ENCODE results near the gene TANK.
"Not testable (repeated sequence)": the region's sequence is repeated elsewhere in the genome, so short reads cannot be mapped to it uniquely, and the experiment has no call there.

TANK gene

DNA sequence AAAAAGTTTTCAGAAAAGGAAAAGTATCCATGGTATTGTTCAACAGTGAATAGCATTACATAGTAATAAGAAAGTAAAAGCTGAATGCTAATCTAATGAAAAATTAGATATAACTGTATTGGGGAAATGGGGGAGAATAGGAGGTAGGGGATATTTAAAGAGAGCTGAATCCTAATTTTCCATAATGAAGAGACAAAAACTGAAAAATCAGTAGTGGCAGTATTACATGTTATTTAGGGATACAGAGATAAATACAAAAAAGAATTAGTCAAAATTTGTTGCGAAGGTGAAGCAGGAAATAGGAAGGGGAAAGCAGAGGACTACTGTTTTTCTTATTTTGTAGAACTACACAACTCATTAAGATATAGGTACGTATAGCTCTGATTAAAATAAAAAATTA is 9.1 kb downstream of the TANK start:
- no peak for DNase-seq (ENCODE audit: low spot score)

DNA sequence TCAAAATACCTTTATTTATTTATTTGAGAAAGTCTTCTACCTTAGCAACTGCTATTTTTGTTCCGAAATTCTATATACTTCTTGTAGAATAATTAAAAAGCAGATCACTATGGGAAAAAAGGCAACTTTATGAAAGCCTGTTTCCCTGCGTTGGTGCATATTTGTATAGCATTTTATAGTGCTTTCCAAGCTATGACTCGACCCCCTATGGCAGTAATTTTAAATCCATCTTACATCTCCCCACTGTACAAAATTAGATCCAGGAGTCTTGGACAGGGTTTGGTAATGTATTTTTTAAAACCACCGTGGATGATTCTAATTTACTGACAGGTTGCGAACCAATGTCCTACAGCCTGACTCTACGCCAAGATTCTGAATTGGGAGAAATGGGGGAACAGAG is 10.1 kb downstream of the TANK start:
- no peak for DNase-seq (ENCODE audit: low spot score)

DNA sequence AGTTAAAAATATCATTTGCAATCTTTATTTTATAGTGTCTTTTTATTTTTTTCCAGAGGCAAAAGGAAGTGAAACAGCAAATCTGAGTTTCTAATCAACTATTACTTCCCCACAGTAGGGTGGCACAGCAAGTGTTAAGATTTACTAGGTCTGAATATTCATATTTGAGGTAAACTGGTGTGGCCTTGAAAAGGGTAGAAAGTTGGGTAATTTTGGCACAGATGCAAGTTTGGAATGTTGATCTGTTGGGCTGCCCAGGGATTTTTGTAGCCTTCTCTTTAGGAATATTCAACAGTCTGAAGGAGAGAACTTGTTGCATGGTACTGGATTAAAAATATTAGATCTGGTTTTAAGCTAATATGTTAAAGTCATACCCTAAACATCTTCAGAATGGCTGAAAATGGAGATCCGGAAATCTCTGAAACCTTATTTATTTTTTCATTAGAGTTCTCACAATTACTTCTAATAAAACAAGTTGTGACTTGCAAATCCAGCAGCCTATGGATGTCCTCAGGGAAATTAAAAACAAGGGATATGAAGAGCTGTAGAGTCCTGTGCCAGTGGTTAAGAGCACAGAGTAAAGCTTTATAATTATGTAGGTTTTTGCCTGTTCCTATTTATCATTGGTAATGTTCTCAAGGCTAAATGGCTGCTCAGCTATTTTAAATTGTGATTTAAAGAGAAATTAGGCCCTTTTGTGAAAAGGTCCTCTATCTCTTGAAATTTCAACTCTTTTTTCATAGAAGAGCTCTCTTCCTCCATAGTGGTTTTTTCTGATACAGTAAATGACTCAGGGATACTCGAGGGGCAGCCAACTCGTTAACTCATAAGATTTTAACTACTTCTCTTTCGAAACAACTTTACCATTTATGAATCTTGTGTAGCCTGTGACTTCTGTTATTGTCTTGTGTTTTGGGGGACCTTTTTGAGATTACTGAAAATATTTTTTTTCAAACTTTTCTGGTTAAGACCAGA is 11.0 kb downstream of the TANK start:
- DNase-seq (ENCODE audit: low spot score), result peak; percentile 36

DNA sequence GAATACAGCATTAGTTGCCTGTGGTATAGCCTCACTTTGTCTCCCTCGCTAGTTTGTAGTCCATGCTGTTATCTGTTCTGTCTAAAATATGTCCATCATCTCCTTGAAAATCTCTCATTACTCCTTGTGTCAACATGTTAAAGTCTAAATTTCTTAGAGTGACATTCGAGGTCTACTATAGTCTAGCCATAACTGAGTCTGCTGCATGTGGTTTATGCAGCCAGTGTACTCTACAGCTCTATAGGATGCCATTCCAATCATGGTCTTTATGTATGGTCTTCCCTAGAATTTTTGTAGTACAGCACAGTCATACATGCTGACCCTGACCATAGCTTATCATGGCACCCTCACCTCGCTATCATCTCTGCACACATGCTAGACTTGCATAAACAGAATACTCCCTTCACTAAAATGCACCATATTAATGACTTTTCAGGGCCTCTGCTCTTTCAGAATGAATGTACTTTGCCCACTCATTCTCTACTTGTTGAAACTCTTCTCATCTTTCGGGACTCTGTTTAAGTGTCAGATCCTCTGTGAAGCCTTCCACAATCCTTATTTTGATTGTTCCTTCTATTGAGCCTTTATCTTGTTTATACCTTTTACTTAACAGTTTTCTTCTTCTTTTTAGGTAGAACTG is 12.8 kb downstream of the TANK start:
- DNase-seq (ENCODE audit: low spot score), result no peak

DNA sequence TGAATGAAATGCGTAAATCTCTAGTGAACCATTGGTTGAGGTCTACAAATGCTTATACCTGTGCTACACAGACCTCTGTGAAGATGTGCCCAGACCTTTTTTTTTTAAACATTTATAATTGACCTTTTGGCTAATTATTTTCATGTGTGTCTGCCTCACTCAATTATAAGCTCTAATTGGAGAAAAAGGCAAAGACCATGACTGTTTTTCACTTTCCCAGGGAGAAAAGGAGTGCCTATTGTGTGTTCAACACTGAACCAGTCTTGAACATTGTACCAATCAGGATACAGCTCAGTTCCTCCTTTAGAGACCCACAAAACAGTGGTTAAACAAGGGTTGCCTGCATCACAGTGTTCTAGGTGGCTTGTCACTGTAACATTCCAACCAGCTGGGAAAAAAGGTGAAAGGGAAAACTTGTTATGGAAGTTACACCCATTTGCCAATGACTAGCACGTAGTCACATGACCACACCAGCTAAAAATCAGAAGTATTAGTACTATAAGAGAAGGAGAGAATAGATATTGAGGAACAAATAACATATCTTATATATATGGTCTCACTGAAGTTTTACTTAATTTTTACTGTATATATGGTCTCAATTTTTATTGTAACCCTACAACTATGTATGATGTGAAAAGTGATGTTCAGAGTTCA is 13.4 kb downstream of the TANK start:
- DNase-seq (ENCODE audit: low spot score), result no peak

DNA sequence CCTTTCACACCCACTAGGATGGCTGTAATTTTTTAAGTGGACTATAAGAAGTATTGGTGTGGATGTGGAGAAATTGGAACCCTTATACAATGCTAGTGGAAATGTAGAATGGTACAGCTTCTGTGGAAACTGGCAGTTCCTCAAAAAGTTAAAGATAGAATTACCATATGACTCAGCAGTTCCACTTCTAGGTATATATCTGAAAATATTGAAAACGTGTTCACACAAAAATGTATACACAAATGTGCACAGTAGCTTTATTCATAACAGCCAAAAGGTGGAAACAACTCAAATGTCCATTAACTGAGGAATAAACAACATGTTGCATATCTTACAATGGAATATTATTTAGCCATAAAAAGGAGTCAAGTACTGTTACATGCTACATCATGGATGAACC is 17.7 kb downstream of the TANK start:
- DNase-seq (ENCODE audit: low spot score), result no peak

DNA sequence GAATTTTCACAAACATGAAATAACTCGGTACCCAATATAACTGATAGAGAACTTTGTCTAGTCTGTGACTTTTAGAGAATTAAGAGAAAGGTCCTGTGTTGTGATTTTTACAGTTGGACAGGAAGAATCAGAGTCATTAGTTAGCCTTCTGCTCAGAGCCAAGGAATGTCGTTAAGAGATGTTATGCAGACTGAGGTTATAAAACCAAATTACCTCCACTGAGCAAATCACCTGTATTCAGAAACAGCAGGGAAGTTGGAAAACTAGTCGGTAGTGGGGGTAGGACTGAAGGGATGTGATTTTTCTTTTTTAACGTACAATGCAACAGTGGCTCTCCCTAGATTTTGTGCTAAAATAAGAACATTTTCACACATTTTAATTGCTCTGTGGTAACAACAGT is 18.5 kb downstream of the TANK start:
- no peak for DNase-seq (ENCODE audit: low spot score)

DNA sequence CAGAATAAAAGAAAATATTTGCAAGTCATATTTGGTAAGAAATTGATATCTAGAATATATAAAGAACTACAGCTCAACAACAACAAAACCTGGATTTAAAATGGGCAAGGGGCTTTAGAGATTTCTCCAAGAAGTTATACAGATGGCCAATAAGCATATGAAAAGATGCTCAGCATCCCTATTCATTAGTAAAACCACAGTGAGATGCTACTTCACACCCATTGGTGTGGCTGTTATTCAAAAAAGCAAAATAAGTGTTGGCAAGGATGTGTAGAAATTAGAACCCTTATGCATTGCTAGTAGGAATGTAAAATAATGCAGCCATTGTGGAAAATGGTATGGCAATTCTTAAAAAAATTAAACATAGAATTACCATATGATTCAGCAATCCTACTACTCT is 29.8 kb downstream of the TANK start:
- no peak for DNase-seq (ENCODE audit: low spot score)

DNA sequence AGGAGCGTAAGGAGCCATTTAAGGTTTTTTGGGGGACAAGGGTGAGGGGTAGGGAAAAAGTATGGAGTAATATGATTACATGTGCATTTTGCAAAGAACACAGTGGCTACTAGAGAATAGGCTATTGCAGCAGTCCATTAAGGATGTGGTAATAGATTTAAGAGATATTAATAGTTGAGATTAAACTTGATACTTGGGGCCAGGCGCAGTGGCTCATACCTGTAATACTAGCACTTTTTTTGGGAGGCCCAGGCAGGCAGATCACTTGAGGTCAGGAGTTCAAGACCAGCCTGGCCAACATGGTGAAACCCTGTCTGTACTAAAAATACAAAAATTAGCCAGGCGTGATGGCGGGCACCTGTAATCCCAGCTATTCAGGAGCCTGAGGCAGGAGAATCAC is 35.4 kb downstream of the TANK start:
- DNase-seq (ENCODE audit: low spot score), result not testable (repeated sequence)

DNA sequence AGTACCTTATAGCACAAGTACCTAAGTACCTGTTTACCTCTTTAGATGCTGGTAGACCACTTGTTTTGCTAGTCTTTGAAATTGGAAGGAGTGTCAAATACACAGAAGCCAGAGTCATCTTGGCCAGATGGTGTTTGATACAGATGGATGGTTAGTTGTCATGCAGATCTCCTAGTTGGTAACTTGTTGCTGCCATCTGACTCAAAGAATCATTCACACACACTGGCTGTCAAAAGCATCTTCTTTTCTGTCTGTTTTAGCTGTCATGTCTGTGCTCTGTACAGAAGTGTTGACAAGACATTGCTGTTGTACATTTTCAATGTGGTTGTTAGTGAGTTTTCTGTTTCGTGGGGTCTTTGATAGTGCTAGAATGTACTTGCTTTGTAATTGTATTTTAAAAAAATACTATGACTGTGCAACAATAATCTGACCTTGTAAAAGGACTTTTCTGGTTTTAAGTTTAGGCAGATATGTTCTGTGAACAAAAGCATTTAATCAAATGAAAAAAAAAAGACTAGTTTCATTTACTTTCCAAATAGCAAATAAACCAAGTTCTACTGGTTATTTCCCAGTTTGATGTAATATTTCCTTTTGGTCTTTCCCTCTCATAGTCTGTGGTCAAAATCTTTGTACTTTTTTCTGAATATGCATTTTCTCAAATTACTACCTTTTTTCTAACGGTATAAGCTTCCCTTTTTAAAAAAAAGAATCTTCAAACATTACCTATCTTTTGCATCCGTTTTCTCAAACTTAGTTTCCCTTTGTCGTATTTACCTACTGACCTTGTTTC is 39.9 kb downstream of the TANK start:
- DNase-seq (ENCODE audit: low spot score), result no peak

DNA sequence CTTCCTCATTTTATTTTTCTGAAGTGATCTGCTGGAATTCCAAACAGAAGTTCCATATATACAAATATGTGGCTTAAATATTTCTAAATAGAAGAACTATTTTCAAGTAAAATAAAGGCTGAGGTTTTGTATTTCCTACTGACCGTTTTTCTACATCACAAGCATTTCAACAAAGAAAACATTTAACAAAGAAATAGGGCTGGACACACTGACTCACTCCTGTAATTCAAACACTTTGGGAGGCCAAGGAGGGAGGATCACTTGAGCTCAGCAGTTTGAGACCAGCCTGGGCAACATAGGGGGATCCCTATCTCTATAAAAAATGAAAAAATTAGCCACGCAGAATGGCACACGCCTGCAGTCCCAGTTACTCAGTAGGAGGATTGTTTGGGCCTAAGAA is 44.6 kb downstream of the TANK start:
- no peak for DNase-seq (ENCODE audit: low spot score)

DNA sequence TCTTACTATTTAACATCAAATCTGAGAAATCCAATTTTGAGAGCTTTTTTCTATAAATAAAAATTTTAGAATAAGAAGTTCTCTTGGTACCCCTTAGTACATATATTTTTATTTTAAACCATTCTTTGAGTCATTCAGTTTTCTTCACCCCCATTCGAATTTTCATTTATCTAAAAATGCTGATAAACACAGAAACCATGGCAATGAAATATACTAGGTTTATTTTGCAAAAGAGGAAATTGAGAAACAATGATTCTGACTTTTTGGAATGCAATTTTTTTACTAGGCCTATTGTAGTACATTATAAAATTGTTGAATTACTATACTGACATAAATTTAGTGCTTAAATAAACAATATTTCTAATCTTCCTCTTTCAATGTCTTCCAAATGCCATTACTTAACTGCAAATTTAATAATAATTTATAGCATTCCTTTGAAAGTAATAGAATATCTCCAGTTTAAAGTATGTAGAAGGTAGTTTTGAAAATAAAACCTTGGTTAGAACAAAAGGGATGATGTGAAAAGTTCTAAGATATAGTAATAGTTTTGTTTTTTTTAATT is 46.3 kb downstream of the TANK start:
- peak; percentile 12 for DNase-seq (ENCODE audit: low spot score)

DNA sequence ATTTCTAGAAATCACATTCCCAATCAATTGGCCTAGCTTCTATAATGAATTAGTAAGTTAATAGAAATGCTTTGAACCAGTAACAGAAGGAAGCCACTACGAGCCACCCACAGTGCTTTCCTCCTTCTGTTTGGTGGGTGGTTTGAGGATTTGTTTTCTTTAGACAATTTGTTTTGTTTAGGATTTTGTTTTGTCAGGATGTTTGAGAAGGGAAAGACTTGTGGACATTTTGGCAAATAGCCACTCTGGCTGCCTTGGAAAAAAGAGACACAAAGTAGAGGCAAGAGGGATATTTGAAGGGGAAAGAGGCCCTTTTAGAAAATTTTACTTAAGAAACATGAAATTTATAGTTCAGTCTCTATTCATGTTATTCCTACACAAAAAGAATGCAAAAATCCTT is 47.7 kb downstream of the TANK start:
- DNase-seq (ENCODE audit: low spot score), result no peak

DNA sequence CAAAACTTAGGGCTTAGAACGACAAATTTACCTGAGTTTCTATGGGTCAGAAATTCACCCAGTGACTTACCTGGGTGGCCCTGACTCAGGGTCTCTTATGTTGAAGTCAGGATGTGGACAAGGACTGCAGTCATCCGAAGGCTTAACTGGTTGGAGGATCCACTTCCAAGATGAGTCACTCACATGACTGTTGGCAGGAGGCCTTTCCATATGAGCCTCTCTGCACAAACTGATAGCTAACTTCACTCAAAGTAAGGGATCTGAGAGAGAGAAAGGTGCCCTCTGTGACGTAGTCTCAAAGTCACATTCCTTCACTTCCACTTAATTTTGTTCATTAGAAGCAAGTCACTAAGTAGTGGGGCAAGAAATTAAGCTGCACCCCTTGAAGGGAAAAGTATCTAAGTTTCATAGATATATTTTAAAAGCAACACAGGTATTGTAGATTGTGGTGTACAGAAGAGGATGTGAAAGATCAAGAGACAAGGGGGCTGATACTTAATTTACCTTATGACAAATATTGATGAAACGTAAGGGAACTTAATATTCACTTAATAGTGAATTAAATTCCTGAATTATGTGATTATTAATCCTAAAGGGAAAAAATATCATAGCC is 48.4 kb downstream of the TANK start:
- DNase-seq (ENCODE audit: low spot score), result peak; percentile 49

DNA sequence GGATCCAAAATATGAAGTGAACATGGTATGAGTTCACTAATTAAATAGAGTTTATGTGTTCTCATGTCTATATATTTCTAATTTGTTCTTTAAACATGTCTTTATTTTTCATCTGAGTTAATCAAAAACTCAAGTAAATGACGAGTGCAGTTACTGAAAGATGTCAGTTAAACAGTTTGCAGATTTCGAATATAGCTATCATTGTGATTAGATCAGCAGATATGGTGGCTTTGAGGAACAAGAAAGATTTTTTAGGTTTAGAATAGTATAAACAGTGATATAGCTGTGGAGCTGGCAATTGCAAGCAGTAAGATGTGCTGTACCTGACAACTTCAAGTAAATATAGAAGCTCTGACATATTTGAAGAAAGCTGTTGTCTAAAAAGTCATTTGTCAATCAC is 49.7 kb downstream of the TANK start:
- DNase-seq (ENCODE audit: low spot score), result no peak

DNA sequence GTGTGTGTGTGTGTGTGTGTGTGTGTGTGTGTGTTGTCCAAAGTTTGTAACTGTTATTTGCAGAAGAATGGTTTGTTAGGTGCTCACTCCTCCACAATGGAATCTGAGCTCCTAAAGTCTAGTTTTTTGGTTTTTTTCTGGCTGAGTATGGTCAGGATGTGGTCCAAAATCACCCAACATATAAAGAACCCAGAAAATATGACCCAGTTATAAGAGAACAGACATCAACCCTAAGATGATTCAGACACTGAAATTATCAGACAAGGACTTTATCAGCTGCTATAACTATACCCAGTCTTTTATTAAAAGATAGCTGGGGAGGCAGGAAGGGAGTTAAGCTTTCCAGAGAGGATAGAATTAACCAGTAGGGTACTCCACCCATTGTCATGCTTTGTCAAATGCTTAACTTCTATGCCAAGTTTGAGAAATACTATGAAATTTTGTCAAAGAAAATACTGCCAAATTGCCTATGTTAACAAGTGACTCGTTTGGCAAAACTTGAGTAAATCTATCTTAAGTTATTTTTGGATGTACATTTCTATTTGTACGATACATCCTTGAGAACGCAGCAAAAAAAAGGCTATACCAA is 57.5 kb downstream of the TANK start:
- no peak for DNase-seq (ENCODE audit: low spot score)

DNA sequence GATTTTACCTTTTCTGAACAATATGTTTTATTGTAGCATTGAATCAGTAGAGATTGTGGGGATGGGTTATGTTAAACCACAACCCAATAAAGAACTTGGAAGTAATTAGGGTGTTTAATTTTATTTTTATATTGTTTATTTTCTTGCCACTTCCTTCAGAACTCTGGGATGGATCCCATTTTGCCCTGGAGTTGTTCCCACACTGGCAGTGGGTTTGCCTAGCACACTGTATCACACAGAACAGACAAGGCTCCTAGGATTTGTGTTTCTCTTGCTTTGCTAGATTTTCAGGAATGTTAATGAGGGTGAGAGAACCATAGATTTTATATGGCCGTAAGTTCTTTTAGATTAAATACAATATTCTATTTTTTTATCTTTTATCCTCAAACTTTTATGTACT is 59.0 kb downstream of the TANK start:
- DNase-seq (ENCODE audit: low spot score), result no peak

DNA sequence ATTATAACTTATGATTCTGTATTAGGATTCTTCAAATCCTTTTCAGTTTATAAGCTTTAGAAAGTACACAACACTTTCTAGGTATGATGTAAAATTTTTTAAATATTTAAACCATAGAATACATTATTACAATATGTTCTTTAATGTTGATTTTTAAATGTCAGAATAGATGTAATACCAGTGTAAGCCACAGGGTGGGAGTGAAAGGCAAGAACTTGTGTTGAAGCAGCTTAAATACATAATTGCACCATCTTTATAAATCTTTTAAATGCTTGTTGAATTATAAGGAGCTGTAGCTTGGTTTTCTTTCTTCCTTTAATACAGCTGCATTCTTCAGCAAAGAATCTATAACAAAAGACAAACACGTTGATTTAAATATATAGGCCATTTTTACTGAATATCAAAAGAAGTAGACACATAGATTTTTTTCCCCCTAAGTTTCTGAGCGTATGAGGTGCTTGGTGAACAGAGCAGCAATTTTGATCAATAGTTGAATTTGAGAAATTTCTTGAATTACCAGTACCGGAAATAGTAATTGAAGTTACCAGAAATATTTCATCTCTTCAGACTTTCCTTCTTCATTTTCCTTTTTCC is 63.0 kb downstream of the TANK start:
- peak; percentile 27 for DNase-seq (ENCODE audit: low spot score)

DNA sequence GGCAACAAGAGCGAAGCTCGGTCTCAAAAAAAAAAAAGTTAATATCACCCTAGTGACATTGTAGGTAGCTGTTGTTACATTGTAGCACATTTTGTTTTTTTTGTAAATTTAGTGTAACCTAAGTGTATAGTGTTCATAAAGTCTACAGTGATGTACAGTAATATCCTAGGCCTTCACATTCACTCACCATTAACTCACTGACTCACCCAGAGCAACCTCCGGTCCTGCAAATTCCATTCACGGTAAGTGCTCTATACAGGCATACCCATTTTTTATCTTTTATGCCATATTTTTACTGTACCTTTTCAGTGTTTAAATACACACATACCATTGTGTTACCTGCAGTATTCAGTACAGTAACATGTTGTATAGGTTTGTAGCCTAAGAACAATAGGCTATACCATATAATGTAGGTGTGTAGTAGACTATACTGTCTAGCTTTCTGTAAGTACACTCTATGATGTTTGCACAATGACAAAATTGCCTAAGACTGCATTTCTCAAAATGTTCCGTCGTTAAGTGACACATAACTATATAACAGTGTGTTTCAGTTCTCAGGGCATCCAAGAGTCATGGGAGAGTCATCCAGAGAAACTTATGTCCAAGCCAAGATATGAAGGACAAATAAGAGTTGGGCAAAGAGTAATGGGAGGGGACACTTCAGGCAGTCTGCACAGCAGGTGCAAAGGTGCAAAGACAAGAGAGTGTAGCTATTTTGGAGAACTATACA is 68.4 kb downstream of the TANK start:
- no peak for DNase-seq (ENCODE audit: low spot score)

DNA sequence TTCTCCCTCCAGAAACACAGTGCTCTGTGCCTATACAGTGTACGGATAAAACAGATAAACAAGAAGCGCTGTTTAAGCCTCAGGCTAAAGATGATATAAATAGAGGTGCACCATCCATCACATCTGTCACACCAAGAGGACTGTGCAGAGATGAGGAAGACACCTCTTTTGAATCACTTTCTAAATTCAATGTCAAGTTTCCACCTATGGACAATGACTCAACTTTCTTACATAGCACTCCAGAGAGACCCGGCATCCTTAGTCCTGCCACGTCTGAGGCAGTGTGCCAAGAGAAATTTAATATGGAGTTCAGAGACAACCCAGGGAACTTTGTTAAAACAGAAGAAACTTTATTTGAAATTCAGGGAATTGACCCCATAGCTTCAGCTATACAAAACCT is 70.7 kb downstream of the TANK start:
- no peak for DNase-seq (ENCODE audit: low spot score)

All from AG20443 (cell line).